DOHH2 (cell line): Measurements from ENCODE around the gene SLC2A8.

Experiments
- H3F3A ChIP-seq: fragments of 200-600 bp; sonication (generic), shearing (Covaris generic); 2 replicates; pipeline ENCODE4 v1.6.0; 2016; ENCODE audit warnings: antibody characterized with exemption, mild to moderate bottlenecking; ENCODE audit not compliant: control insufficient read depth, insufficient read depth
- H3K27ac ChIP-seq: fragments of 200-600 bp; sonication (generic); 2 replicates; pipeline ENCODE4 v1.5.1; 2014; ENCODE audit warnings: low read depth, mild to moderate bottlenecking, low read length, moderate library complexity
- H3K27me3 ChIP-seq: fragments of 200-600 bp; sonication (generic); 2 replicates; pipeline ENCODE4 v1.6.1; 2014; ENCODE audit warnings: mild to moderate bottlenecking, low read length, mixed read lengths; ENCODE audit not compliant: control insufficient read depth
- H3K36me3 ChIP-seq: fragments of 200-600 bp; sonication (generic); 2 replicates; pipeline ENCODE4 v1.6.1; 2014; ENCODE audit warnings: mild to moderate bottlenecking, low read length, moderate library complexity, mixed read lengths; ENCODE audit not compliant: control insufficient read depth
- H3K4me1 ChIP-seq: fragments of 200-600 bp; sonication (generic); 2 replicates; pipeline ENCODE4 v1.6.1; 2014; ENCODE audit warnings: mild to moderate bottlenecking, low read length, mixed read lengths; ENCODE audit not compliant: control insufficient read depth
- H3K4me2 ChIP-seq: fragments of 200-600 bp; sonication (generic); 2 replicates; pipeline ENCODE4 v1.6.0; 2014; ENCODE audit warnings: mild to moderate bottlenecking, low read length, moderate library complexity
- H3K4me3 ChIP-seq: fragments of 200-600 bp; sonication (generic); 2 replicates; pipeline ENCODE4 v1.5.1; 2014; ENCODE audit warnings: mild to moderate bottlenecking, low read length, mixed read lengths
- H3K79me2 ChIP-seq: fragments of 200-600 bp; sonication (generic); 2 replicates; pipeline ENCODE4 v1.6.1; 2014; ENCODE audit warnings: mild to moderate bottlenecking, low read length, mixed read lengths; ENCODE audit not compliant: control insufficient read depth
- H3K9me2 ChIP-seq: fragments of 200-600 bp; sonication (generic); replicated peaks from 2 replicates; pipeline ENCODE4 v1.6.1; 2014; ENCODE audit warnings: mild to moderate bottlenecking, low read length, mixed read lengths; ENCODE audit not compliant: control insufficient read depth
- H3K9me3 ChIP-seq: fragments of 200-600 bp; sonication (generic); 2 replicates; pipeline ENCODE4 v1.6.1; 2014; ENCODE audit warnings: antibody characterized with exemption, low read length, mixed read lengths; ENCODE audit not compliant: control insufficient read depth, insufficient read depth
- H4K20me1 ChIP-seq: fragments of 200-600 bp; sonication (generic); 2 replicates; pipeline ENCODE4 v1.6.0; 2014; ENCODE audit warnings: low read depth, mild to moderate bottlenecking, antibody characterized with exemption, low read length, moderate library complexity; ENCODE audit not compliant: control insufficient read depth, insufficient read depth
- EZH2phosphoT487 ChIP-seq: fragments of 200-600 bp; sonication (generic); IDR thresholded peaks from 2 replicates; pipeline ENCODE4 v1.6.1; 2017; ENCODE audit warnings: borderline replicate concordance, mild to moderate bottlenecking, antibody characterized with exemption, low read length, moderate library complexity, mixed read lengths
- TF ChIP-seq, protein P1 (sequence below): fragments of 200-600 bp; sonication (generic); IDR thresholded peaks from one replicate; pipeline ENCODE4 v1.5.1; 2014; ENCODE audit warnings: antibody characterized with exemption, mild to moderate bottlenecking, low read depth, low read length; ENCODE audit not compliant: poor library complexity, severe bottlenecking

Gene SLC2A8

GRCh38 chr9:127437497-127438264 is 40.7 kb downstream of the SLC2A8 start:
- no peak overlapping the region for H3K27ac ChIP-seq
- H3K9me3 ChIP-seq: no peaks in the 10 kb centered on the region
- H3K4me3 ChIP-seq: no peak overlapping the region
- H3K36me3 ChIP-seq: peaks cover 76% of the 10 kb centered on the region
- H3K79me2 ChIP-seq: no peaks in the 10 kb centered on the region
- no peak overlapping the region for H3K4me2 ChIP-seq
- no peaks in the 10 kb centered on the region for H3K4me1 ChIP-seq
- no peaks in the 10 kb centered on the region for H3K9me2 ChIP-seq
- TF ChIP-seq, protein P1, sequence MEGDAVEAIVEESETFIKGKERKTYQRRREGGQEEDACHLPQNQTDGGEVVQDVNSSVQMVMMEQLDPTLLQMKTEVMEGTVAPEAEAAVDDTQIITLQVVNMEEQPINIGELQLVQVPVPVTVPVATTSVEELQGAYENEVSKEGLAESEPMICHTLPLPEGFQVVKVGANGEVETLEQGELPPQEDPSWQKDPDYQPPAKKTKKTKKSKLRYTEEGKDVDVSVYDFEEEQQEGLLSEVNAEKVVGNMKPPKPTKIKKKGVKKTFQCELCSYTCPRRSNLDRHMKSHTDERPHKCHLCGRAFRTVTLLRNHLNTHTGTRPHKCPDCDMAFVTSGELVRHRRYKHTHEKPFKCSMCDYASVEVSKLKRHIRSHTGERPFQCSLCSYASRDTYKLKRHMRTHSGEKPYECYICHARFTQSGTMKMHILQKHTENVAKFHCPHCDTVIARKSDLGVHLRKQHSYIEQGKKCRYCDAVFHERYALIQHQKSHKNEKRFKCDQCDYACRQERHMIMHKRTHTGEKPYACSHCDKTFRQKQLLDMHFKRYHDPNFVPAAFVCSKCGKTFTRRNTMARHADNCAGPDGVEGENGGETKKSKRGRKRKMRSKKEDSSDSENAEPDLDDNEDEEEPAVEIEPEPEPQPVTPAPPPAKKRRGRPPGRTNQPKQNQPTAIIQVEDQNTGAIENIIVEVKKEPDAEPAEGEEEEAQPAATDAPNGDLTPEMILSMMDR: no peak
- TF ChIP-seq EZH2phosphoT487: no peak
- H4K20me1 ChIP-seq: no peaks in the 10 kb centered on the region
- H3F3A ChIP-seq: 0 out of 2 replicates have a peak, but pooled peaks cover under 1% of the 10 kb centered on the region
- no peaks in the 10 kb centered on the region for H3K27me3 ChIP-seq

DNA sequence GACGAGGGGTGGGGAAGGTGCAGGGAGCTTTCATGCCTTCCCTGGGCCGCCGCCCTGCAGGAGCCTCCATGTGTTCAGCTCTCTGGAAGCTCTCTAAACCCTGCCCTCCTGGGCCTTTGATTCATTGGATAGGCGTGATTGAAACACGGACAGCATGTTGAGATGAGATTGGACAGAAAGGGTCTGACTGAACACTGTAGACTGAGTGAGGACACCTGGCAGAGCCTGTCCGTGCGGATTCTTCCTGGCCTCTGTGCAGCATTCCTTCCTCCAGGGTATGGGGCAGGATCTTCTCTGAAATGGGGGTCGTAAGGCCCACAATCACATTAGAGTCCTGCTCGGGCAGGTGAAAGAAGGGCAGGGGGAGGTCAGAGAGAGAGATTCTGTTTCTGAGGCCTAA is 41.4 kb downstream of the SLC2A8 start:
- no peaks in the 10 kb centered on the region for H3K79me2 ChIP-seq
- H3K4me1 ChIP-seq: no peaks in the 10 kb centered on the region
- H3K9me3 ChIP-seq: no peaks in the 10 kb centered on the region
- TF ChIP-seq, protein P1: no peak
- TF ChIP-seq EZH2phosphoT487: no peak
- H3K27ac ChIP-seq: no peak overlapping the region
- no peaks in the 10 kb centered on the region for H4K20me1 ChIP-seq
- H3K4me2 ChIP-seq: no peak overlapping the region
- peaks cover 6% of the 10 kb centered on the region; the same call in 1 of the 2 replicates for H3F3A ChIP-seq
- no peaks in the 10 kb centered on the region for H3K27me3 ChIP-seq
- H3K4me3 ChIP-seq: no peak overlapping the region
- no peaks in the 10 kb centered on the region for H3K9me2 ChIP-seq
- H3K36me3 ChIP-seq: peaks cover 75% of the 10 kb centered on the region

DNA sequence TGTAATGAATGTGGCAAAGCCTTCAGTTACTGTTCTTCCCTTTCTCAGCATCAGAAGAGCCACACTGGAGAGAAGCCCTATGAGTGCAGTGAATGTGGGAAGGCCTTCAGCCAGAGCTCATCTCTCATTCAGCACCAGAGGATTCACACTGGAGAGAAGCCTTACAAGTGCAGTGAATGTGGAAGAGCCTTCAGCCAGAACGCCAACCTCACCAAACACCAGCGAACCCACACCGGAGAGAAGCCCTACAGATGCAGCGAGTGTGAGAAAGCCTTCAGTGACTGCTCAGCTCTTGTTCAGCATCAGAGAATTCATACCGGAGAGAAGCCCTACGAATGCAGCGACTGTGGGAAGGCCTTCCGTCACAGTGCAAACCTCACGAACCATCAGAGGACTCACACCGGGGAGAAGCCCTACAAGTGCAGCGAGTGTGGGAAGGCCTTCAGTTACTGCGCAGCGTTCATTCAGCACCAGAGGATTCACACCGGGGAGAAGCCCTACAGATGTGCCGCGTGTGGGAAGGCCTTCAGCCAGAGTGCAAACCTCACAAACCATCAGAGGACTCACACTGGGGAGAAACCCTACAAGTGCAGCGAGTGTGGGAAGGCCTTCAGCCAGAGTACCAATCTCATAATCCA is 47.4 kb downstream of the SLC2A8 start:
- Histone ChIP-seq H3K4me2 (no peak overlapping the region), H3K9me3 (no peaks in the 10 kb centered on the region), H3K27ac (no peak overlapping the region), H3K79me2 (peaks cover 17% of the 10 kb centered on the region), H3K4me3 (no peak overlapping the region), H3K9me2 (no peaks in the 10 kb centered on the region), H3F3A (peaks cover 60% of the 10 kb centered on the region), H3K4me1 (peaks cover 13% of the 10 kb centered on the region), H4K20me1 (peaks cover 8% of the 10 kb centered on the region), H3K36me3 (peaks cover 74% of the 10 kb centered on the region), H3K27me3 (no peaks in the 10 kb centered on the region)
- no peak for TF ChIP-seq EZH2phosphoT487
- TF ChIP-seq, protein P1: no peak
